Stimulated activated CD4-positive, alpha-beta T cell treated with anti-CD3 and anti-CD28 coated beads, Interleukin-12 subunit alpha, Interleukin-12 subunit beta, amount 100 ng/mL, for 48 hours (primary cell): ENCODE measurements around the gene TNRC6B.
"Not testable (repeated sequence)": the region's sequence is repeated elsewhere in the genome, so short reads cannot be mapped to it uniquely, and the experiment has no call there.

Experiments used
- DNase-seq, 3 donors: peaks; one replicate each; pipeline ENCODE4 v3.0.0-alpha.2; 2020; ENCODE audit warnings: low read depth in 2 of 3, low spot score in 1 of 3

The TNRC6B gene

GRCh38 chr22:40352763-40353162 lies 175.0 kb downstream of the TNRC6B start:
- no peak for DNase-seq

- no peak for DNase-seq
Observed at GRCh38 chr22:40361100-40361499, 183.4 kb downstream of the TNRC6B start.

GRCh38 chr22:40363059-40363458 lies 185.3 kb downstream of the TNRC6B start:
- no peak for DNase-seq

GRCh38 chr22:40364431-40364830 lies 186.7 kb downstream of the TNRC6B start:
- DNase-seq = no peak

GRCh38 chr22:40366068-40366467 lies 188.3 kb downstream of the TNRC6B start:
- DNase-seq = no peak

- DNase-seq = no peak
Observed at GRCh38 chr22:40367342-40367741, 189.6 kb downstream of the TNRC6B start.

- no peak for DNase-seq
Observed at GRCh38 chr22:40368016-40368415, 190.3 kb downstream of the TNRC6B start.

GRCh38 chr22:40368836-40369235 lies 191.1 kb downstream of the TNRC6B start:
- DNase-seq = no peak

GRCh38 chr22:40374567-40374966 lies 196.8 kb downstream of the TNRC6B start:
- DNase-seq = no peak

- no peak for DNase-seq
Observed at GRCh38 chr22:40376149-40376548, 198.4 kb downstream of the TNRC6B start.

GRCh38 chr22:40377931-40378330 lies 200.2 kb downstream of the TNRC6B start:
- DNase-seq = no peak

- not testable (repeated sequence) for DNase-seq
Observed at GRCh38 chr22:40378448-40378847, 200.7 kb downstream of the TNRC6B start.

- DNase-seq = no peak
Observed at GRCh38 chr22:40381461-40381860, 203.7 kb downstream of the TNRC6B start.

GRCh38 chr22:40383905-40384304 lies 206.2 kb downstream of the TNRC6B start:
- no peak for DNase-seq

- DNase-seq = peak in 1 of 3 donors; percentile 24
Observed at GRCh38 chr22:40385036-40385782, 207.5 kb downstream of the TNRC6B start.
